ENCODE measurements around the gene PNPLA3. TPM values are rescaled to one million over a fixed set of nuclear protein-coding genes. Genes with fewer than 3 reads are reported as not detected.

The PNPLA3 gene
- total and polyA plus RNA-seq, 2 of the 4 experiments (the other 2 are of a cell fraction), result 3.6 to 7.5 TPM

DNA sequence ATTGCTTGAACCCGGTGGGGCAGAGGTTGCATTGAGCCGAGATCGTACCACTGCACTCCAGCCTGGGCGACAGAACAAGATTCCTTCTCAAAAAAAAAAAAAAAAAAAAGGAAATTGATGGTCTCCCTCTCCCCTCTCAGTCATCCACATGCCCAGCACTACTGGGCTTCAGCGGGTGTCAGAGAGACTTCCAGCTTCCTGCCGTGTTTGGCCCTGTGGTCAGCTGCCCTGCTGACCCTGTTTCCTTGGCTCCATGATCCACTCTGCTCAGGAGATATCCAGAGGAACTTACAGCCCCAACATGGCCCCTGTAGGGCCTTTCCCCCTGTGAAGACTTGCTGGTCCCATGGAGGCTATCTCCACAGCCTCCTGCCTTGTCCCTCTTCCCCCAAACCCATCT is 6.1 kb upstream of the PNPLA3 start:
- Histone ChIP-seq H3K4me1 (ENCODE audit: control insufficient read depth, insufficient read depth, low read length) (peaks cover 34% of the 10 kb centered on the region), H2AFZ (replicated peaks; ENCODE audit: low read length, poor library complexity) (peak overlapping the region; percentile 40), H4K20me1 (ENCODE audit: insufficient read depth, low read length) (no peaks in the 10 kb centered on the region), H2AK9ac (replicated peaks; ENCODE audit: low read depth, low read length, poor library complexity) (no peak overlapping the region), H4K8ac (ENCODE audit: low read depth in 2 of 2, low read length in 2 of 2) (0 out of 4 replicates have a peak overlapping the region, but pooled peaks of 1 of the 2 experiments have one; percentile 11), H3K18ac (ENCODE audit: low read depth, low read length) (peak overlapping the region; percentile 24; the same call in 1 of the 2 replicates), H3K56ac (ENCODE audit: extremely low read depth, insufficient read depth, low read length) (no peak overlapping the region), H3K14ac (replicated peaks; ENCODE audit: low read depth, low read length) (0 out of 2 replicates have a peak overlapping the region, but pooled peaks have one; percentile 3), H3K27me3 (ENCODE audit: control insufficient read depth, insufficient read depth, low read length) (no peaks in the 10 kb centered on the region), H4K5ac (ENCODE audit: low read depth, low read length) (no peak overlapping the region), H3K27ac (ENCODE audit: insufficient read depth, low read length) (no peak overlapping the region), H3K4ac (ENCODE audit: low read depth, low read length) (peak overlapping the region; percentile 28), H3K4me3 (ENCODE audit: insufficient read depth, low read depth, low read length) (no peak overlapping the region), H4K91ac (ENCODE audit: insufficient read depth, low read depth, low read length) (peak overlapping the region; percentile 58; the same call in 1 of the 2 replicates), H2BK20ac (ENCODE audit: low read depth, low read length) (peak overlapping the region; percentile 62), H3K4me2 (ENCODE audit: low read depth, low read length) (no peak overlapping the region), H2AK5ac (ENCODE audit: low read depth, low read length) (no peak overlapping the region), H3K79me1 (ENCODE audit: low read depth in 1 of 2, low read length in 2 of 2) (0 out of 4 replicates have a peak, but pooled peaks cover 0 to 6% of the 10 kb centered on the region in 2 experiments), H3K9me3 (ENCODE audit: control insufficient read depth, insufficient read depth, low read length) (no peaks in the 10 kb centered on the region), H3K36me3 (ENCODE audit: control insufficient read depth, insufficient read depth, low read length) (no peaks in the 10 kb centered on the region), H3K23ac (ENCODE audit: low read depth, low read length) (no peak overlapping the region), H3K9ac (ENCODE audit: low read depth, low read length) (no peak overlapping the region), H2BK5ac (ENCODE audit: low read depth, low read length, poor library complexity, severe bottlenecking) (no peak overlapping the region), H2BK120ac (ENCODE audit: low read depth, low read length) (peak overlapping the region; percentile 44), H3K9me1 (ENCODE audit: insufficient read depth, low read length) (peaks cover 24% of the 10 kb centered on the region), H2BK15ac (ENCODE audit: low read depth, low read length) (peak overlapping the region; percentile 54; the same call in 2 of the 3 replicates)
- intact Hi-C loops (cut with micrococcal nuclease) (no loop called here), dilution Hi-C loops (cut with HindIII; ENCODE audit: low sequenced_read_pairs, unreplicated experiment) (no loop called here), in situ Hi-C loops (cut with MboI; ENCODE audit: low sequenced_read_pairs) (no loop called here)
- POLR2A ChIA-PET (ENCODE audit: unreplicated experiment), result no interaction called here
- BruUV-seq (replicated peaks), result no TSS peak
- no peak for TF ChIP-seq POLR2A (IDR thresholded peaks at IDR 0.05; ENCODE audit: low read depth, low read length)
- no peak for TF ChIP-seq RCOR1 (IDR thresholded peaks at IDR 0.05; ENCODE audit: insufficient replicate concordance, low read length)
- TF ChIP-seq MAFK (IDR thresholded peaks at IDR 0.05; ENCODE audit: low read depth, low read length), result no peak
- TF ChIP-seq CEBPB (IDR thresholded peaks at IDR 0.05; ENCODE audit: low read depth, low read length), result no peak
- no peak for TF ChIP-seq SMC3 (IDR thresholded peaks at IDR 0.05; ENCODE audit: low read depth, low read length)
- TF ChIP-seq CTCF (conservative IDR thresholded peaks at IDR 0.05; ENCODE audit: low read depth, low read length), result no peak
- no peak for TF ChIP-seq BHLHE40 (IDR thresholded peaks at IDR 0.05; ENCODE audit: low read depth, low read length)
- no peak for TF ChIP-seq MAZ (IDR thresholded peaks at IDR 0.05; ENCODE audit: borderline replicate concordance, low read depth, low read length)
- TF ChIP-seq USF2 (IDR thresholded peaks at IDR 0.05; ENCODE audit: low read depth, low read length), result no peak
- WGBS, 2 experiments (ENCODE audit: extremely low coverage in 2 of 2, insufficient read length in 1 of 2), result no CpG with 5 or more reads among the region's 6 CpGs
- CTCF ChIA-PET, result interaction anchor here (0.9 kb wide), 1 partner anchor 28 kb away, joined by 3 read pairs; no protein-coding TSS in a partner anchor
- no peak for ATAC-seq (ENCODE audit: low read depth)
- no peak for DNase-seq
